ENCODE measurements around the gene HHLA2.

The HHLA2 gene

GRCh38 chr3:108391917-108392593 is 95.7 kb downstream of the HHLA2 start:
- DNase-seq (ENCODE audit: low spot score) (no peak), FAIRE-seq (peak; percentile 94)

- DNase-seq (ENCODE audit: low spot score) (no peak), FAIRE-seq (no peak)
Measured at GRCh38 chr3:108393128-108393900, 97.0 kb downstream of the HHLA2 start.

GRCh38 chr3:108394016-108394415 is 97.7 kb downstream of the HHLA2 start:
- DNase-seq (ENCODE audit: low spot score): no peak
- FAIRE-seq: no peak

GRCh38 chr3:108394563-108394962 is 98.2 kb downstream of the HHLA2 start:
- FAIRE-seq (no peak), DNase-seq (ENCODE audit: low spot score) (no peak)

GRCh38 chr3:108396336-108396735 is 100.0 kb downstream of the HHLA2 start:
- DNase-seq (ENCODE audit: low spot score) (no peak), FAIRE-seq (no peak)

- no peak for DNase-seq (ENCODE audit: low spot score)
- FAIRE-seq: no peak
Measured at GRCh38 chr3:108398510-108398909, 102.2 kb downstream of the HHLA2 start.

GRCh38 chr3:108401836-108402235 is 105.5 kb downstream of the HHLA2 start:
- FAIRE-seq: no peak
- no peak for DNase-seq (ENCODE audit: low spot score)

- FAIRE-seq (no peak), DNase-seq (ENCODE audit: low spot score) (no peak)
Measured at GRCh38 chr3:108403198-108403597, 106.8 kb downstream of the HHLA2 start.

GRCh38 chr3:108403686-108404345 is 107.5 kb downstream of the HHLA2 start:
- FAIRE-seq (no peak), DNase-seq (ENCODE audit: low spot score) (no peak)

- no peak for FAIRE-seq
- DNase-seq (ENCODE audit: low spot score): no peak
Measured at GRCh38 chr3:108404368-108404767, 108.0 kb downstream of the HHLA2 start.

- no peak for FAIRE-seq
Measured at GRCh38 chr3:108406063-108406660, 109.8 kb downstream of the HHLA2 start.

GRCh38 chr3:108406661-108407206 is 110.4 kb downstream of the HHLA2 start:
- FAIRE-seq (peak; percentile 92), DNase-seq (ENCODE audit: low spot score) (peak; percentile 61)

More at GRCh38 chr3:108406063-108406660, 109.8 kb downstream of the HHLA2 start:
- no peak for DNase-seq (ENCODE audit: low spot score)

GRCh38 chr3:108407886-108408285 is 111.5 kb downstream of the HHLA2 start:
- FAIRE-seq (no peak), DNase-seq (ENCODE audit: low spot score) (no peak)

- no peak for DNase-seq (ENCODE audit: low spot score)
- FAIRE-seq: no peak
Measured at GRCh38 chr3:108408883-108409799, 112.8 kb downstream of the HHLA2 start.

- no peak for FAIRE-seq
- DNase-seq (ENCODE audit: low spot score): no peak
Measured at GRCh38 chr3:108409800-108410178, 113.4 kb downstream of the HHLA2 start.

GRCh38 chr3:108410531-108410984 is 114.2 kb downstream of the HHLA2 start:
- DNase-seq (ENCODE audit: low spot score): no peak
- FAIRE-seq: no peak

- DNase-seq (ENCODE audit: low spot score): no peak
- no peak for FAIRE-seq
Measured at GRCh38 chr3:108412121-108412750, 115.9 kb downstream of the HHLA2 start.

GRCh38 chr3:108414007-108414406 is 117.7 kb downstream of the HHLA2 start:
- no peak for FAIRE-seq
- DNase-seq (ENCODE audit: low spot score): no peak

- DNase-seq (ENCODE audit: low spot score) (no peak), FAIRE-seq (no peak)
Measured at GRCh38 chr3:108415661-108416060, 119.3 kb downstream of the HHLA2 start.
